OCI-LY3 (cell line): ENCODE results near the gene TMEM218.

ENCODE experiments used
- EZH2phosphoT487 ChIP-seq: fragments of 200-600 bp; shearing (Covaris generic); IDR thresholded peaks from 2 replicates; pipeline ENCODE4 v1.6.1; 2018; ENCODE audit warnings: antibody characterized with exemption, mixed run types, low read depth
- TF ChIP-seq, protein P1 (sequence below): fragments of 200-600, 300-600 bp; sonication (generic); IDR thresholded peaks from 2 replicates; pipeline ENCODE4 v1.5.1; 2014; ENCODE audit warnings: antibody characterized with exemption, low read length, low read depth

DNA sequence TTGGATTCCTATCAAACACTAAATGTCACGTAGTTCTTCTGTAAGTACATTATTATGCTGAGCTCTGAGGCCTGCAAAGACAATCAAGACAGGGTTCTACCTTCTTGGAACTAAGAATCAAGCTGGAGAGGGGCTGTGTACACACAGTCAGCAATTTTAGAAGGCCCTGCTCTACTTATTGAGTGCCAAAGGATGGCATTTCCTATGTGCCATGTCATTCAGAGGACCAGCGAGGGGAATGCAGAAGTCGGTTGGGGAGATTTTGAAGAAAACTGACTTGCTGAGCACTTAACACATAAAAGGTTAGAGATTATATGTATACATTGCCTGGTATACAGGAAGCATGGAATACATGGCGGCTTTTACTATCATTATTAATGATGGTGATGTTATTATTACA is 43.1 kb downstream of the TMEM218 start:
- TF ChIP-seq, protein P1, sequence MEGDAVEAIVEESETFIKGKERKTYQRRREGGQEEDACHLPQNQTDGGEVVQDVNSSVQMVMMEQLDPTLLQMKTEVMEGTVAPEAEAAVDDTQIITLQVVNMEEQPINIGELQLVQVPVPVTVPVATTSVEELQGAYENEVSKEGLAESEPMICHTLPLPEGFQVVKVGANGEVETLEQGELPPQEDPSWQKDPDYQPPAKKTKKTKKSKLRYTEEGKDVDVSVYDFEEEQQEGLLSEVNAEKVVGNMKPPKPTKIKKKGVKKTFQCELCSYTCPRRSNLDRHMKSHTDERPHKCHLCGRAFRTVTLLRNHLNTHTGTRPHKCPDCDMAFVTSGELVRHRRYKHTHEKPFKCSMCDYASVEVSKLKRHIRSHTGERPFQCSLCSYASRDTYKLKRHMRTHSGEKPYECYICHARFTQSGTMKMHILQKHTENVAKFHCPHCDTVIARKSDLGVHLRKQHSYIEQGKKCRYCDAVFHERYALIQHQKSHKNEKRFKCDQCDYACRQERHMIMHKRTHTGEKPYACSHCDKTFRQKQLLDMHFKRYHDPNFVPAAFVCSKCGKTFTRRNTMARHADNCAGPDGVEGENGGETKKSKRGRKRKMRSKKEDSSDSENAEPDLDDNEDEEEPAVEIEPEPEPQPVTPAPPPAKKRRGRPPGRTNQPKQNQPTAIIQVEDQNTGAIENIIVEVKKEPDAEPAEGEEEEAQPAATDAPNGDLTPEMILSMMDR, result no peak
- no peak for TF ChIP-seq EZH2phosphoT487
